ENCODE data around the gene LRMDA.

Gene LRMDA

GRCh38 chr10:75441682-75442081 is 10.3 kb downstream of the LRMDA start:
- in situ Hi-C loops (cut with HindIII; ENCODE audit: low sequenced_read_pairs): no loop called here

GRCh38 chr10:75443362-75443761 is 11.9 kb downstream of the LRMDA start:
- in situ Hi-C loops (cut with HindIII; ENCODE audit: low sequenced_read_pairs): no loop called here

- in situ Hi-C loops (cut with HindIII; ENCODE audit: low sequenced_read_pairs): no loop called here
Observed at GRCh38 chr10:75444781-75445386, 13.5 kb downstream of the LRMDA start.

- in situ Hi-C loops (cut with HindIII; ENCODE audit: low sequenced_read_pairs): no loop called here
Observed at GRCh38 chr10:75446508-75446907, 15.1 kb downstream of the LRMDA start.

GRCh38 chr10:75448166-75448565 is 16.7 kb downstream of the LRMDA start:
- in situ Hi-C loops (cut with HindIII; ENCODE audit: low sequenced_read_pairs): no loop called here

- in situ Hi-C loops (cut with HindIII; ENCODE audit: low sequenced_read_pairs): no loop called here
Observed at GRCh38 chr10:75449382-75450074, 18.1 kb downstream of the LRMDA start.

- in situ Hi-C loops (cut with HindIII; ENCODE audit: low sequenced_read_pairs): no loop called here
Observed at GRCh38 chr10:75450075-75450445, 18.6 kb downstream of the LRMDA start.

GRCh38 chr10:75450644-75451640 is 19.5 kb downstream of the LRMDA start:
- in situ Hi-C loops (cut with HindIII; ENCODE audit: low sequenced_read_pairs): no loop called here

GRCh38 chr10:75451831-75452230 is 20.4 kb downstream of the LRMDA start:
- in situ Hi-C loops (cut with HindIII; ENCODE audit: low sequenced_read_pairs): no loop called here

GRCh38 chr10:75452997-75453396 is 21.6 kb downstream of the LRMDA start:
- in situ Hi-C loops (cut with HindIII; ENCODE audit: low sequenced_read_pairs): no loop called here

GRCh38 chr10:75456122-75456521 is 24.7 kb downstream of the LRMDA start:
- in situ Hi-C loops (cut with HindIII; ENCODE audit: low sequenced_read_pairs): no loop called here

- in situ Hi-C loops (cut with HindIII; ENCODE audit: low sequenced_read_pairs): no loop called here
Observed at GRCh38 chr10:75460059-75460458, 28.6 kb downstream of the LRMDA start.

GRCh38 chr10:75461672-75462649 is 30.5 kb downstream of the LRMDA start:
- in situ Hi-C loops (cut with HindIII; ENCODE audit: low sequenced_read_pairs): no loop called here

GRCh38 chr10:75462865-75463264 is 31.4 kb downstream of the LRMDA start:
- in situ Hi-C loops (cut with HindIII; ENCODE audit: low sequenced_read_pairs): no loop called here

GRCh38 chr10:75464478-75465449 is 33.3 kb downstream of the LRMDA start:
- in situ Hi-C loops (cut with HindIII; ENCODE audit: low sequenced_read_pairs): no loop called here

GRCh38 chr10:75465450-75465827 is 34.0 kb downstream of the LRMDA start:
- in situ Hi-C loops (cut with HindIII; ENCODE audit: low sequenced_read_pairs): no loop called here

- in situ Hi-C loops (cut with HindIII; ENCODE audit: low sequenced_read_pairs): no loop called here
Observed at GRCh38 chr10:75466001-75466400, 34.6 kb downstream of the LRMDA start.

GRCh38 chr10:75466886-75467285 is 35.5 kb downstream of the LRMDA start:
- in situ Hi-C loops (cut with HindIII; ENCODE audit: low sequenced_read_pairs): no loop called here

GRCh38 chr10:75468612-75469005 is 37.2 kb downstream of the LRMDA start:
- in situ Hi-C loops (cut with HindIII; ENCODE audit: low sequenced_read_pairs): no loop called here
